ENCODE measurements around the gene DNAI4.

GRCh38 chr1:66924756-66925557 lies at the start of gene DNAI4, which contains the start of gene MIER1:
- TF ChIP-seq CTCF (IDR thresholded peaks at IDR 0.05), result peak in 5 of 6 experiments; percentile 31 to 46 (median 35)
- TF ChIP-seq POLR2A (IDR thresholded peaks at IDR 0.05), result peak in 2 of 4 donors; percentile 20 to 78

Data from esophagus squamous epithelium (tissue), 4 donors.